RWPE2 (cell line): Measurements from ENCODE around the gene COL4A2.

Experiments
- ATAC-seq: fragments of 200-7000 bp; cut with Tn5 transposase; 3 replicates; pipeline ENCODE4 v1.9.1; 2021; ENCODE audit warnings: low read depth
- DNase-seq: peaks from one replicate; pipeline ENCODE4 v3.0.0-alpha.2; 2020; ENCODE audit warnings: low spot score
- H3K27ac ChIP-seq: fragments of 450-650 bp; 2 replicates; pipeline ENCODE4 v1.5.1; 2017; ENCODE audit warnings: mild to moderate bottlenecking; ENCODE audit not compliant: poor library complexity, severe bottlenecking
- H3K27me3 ChIP-seq: fragments of 250-450 bp; sonication (Bioruptor Pico); 2 replicates; pipeline ENCODE4 v1.5.1; 2021; ENCODE audit warnings: mild to moderate bottlenecking, moderate library complexity; ENCODE audit not compliant: insufficient read depth, poor library complexity, severe bottlenecking
- H3K36me3 ChIP-seq: fragments of 250-450 bp; sonication (Bioruptor Pico); 2 replicates; pipeline ENCODE4 v1.5.1; 2020; ENCODE audit warnings: low read depth, mild to moderate bottlenecking, moderate library complexity
- H3K4me1 ChIP-seq: fragments of 250-450 bp; sonication (Bioruptor Pico); 2 replicates; pipeline ENCODE4 v1.5.1; 2021; ENCODE audit warnings: mild to moderate bottlenecking, moderate library complexity; ENCODE audit not compliant: insufficient read depth, poor library complexity, severe bottlenecking
- H3K4me3 ChIP-seq: fragments of 250-450 bp; sonication (Bioruptor Pico); 2 replicates; pipeline ENCODE4 v1.5.1; 2021; ENCODE audit warnings: mild to moderate bottlenecking, moderate library complexity; ENCODE audit not compliant: severe bottlenecking
- H3K9me3 ChIP-seq: fragments of 250-450 bp; sonication (Bioruptor Pico); 2 replicates; pipeline ENCODE4 v1.5.1; 2021; ENCODE audit warnings: mild to moderate bottlenecking, moderate library complexity; ENCODE audit not compliant: severe bottlenecking
- TF ChIP-seq, protein P1 (sequence below): fragments of 450-650 bp; IDR thresholded peaks from one replicate; pipeline ENCODE4 v1.5.1; 2017; ENCODE audit warnings: mild to moderate bottlenecking, moderate library complexity; ENCODE audit not compliant: poor library complexity, severe bottlenecking

The COL4A2 gene

DNA sequence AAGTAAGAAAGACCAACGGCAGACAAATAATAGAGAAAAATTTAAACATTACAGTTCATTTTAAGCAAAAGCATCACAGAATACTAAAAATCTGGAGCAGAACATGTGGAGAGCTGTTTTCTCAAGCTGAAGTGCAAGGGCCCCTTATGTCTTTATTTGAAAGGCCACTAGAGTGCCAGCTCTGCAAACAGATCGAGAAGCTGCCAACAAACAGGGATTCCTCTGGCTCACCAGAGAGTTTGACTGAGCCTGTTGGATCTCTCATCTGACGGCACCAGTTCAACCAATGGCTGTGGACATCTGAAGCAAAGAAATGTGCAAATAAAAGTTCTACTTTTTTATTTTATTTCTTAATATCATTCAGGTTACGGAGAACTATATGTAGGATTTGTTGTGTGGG, 119.7 kb downstream of the COL4A2 start:
- Histone ChIP-seq H3K4me3 (no peak overlapping the region), H3K9me3 (no peaks in the 10 kb centered on the region), H3K27ac (no peak overlapping the region), H3K4me1 (peaks cover 10% of the 10 kb centered on the region), H3K36me3 (peaks cover 74% of the 10 kb centered on the region), H3K27me3 (no peaks in the 10 kb centered on the region)
- DNase-seq, result no peak
- ATAC-seq, result no peak
- TF ChIP-seq, protein P1, sequence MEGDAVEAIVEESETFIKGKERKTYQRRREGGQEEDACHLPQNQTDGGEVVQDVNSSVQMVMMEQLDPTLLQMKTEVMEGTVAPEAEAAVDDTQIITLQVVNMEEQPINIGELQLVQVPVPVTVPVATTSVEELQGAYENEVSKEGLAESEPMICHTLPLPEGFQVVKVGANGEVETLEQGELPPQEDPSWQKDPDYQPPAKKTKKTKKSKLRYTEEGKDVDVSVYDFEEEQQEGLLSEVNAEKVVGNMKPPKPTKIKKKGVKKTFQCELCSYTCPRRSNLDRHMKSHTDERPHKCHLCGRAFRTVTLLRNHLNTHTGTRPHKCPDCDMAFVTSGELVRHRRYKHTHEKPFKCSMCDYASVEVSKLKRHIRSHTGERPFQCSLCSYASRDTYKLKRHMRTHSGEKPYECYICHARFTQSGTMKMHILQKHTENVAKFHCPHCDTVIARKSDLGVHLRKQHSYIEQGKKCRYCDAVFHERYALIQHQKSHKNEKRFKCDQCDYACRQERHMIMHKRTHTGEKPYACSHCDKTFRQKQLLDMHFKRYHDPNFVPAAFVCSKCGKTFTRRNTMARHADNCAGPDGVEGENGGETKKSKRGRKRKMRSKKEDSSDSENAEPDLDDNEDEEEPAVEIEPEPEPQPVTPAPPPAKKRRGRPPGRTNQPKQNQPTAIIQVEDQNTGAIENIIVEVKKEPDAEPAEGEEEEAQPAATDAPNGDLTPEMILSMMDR, result no peak

DNA sequence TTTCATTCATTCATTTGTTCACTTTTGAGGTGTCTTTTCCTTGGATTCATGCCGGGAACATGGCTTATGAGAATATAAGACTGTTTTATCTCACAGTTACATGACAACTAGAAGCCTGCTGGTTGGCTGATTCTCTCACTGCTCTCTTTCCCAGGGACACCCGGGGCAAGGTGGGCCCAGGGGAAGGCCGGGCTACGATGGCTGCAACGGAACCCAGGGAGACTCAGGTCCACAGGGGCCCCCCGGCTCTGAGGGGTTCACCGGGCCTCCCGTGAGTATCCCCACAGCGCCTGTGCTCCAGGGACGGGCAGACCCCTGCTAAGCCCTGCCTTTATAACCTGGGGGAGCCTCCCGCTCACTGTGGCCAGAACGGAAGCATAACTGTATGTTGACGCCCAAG, 121.2 kb downstream of the COL4A2 start:
- Histone ChIP-seq H3K27ac (no peak overlapping the region), H3K4me3 (no peak overlapping the region), H3K9me3 (no peaks in the 10 kb centered on the region), H3K27me3 (no peaks in the 10 kb centered on the region), H3K36me3 (peaks cover 87% of the 10 kb centered on the region), H3K4me1 (peaks cover 3% of the 10 kb centered on the region)
- TF ChIP-seq, protein P1, result no peak
- DNase-seq (no peak), ATAC-seq (no peak)

DNA sequence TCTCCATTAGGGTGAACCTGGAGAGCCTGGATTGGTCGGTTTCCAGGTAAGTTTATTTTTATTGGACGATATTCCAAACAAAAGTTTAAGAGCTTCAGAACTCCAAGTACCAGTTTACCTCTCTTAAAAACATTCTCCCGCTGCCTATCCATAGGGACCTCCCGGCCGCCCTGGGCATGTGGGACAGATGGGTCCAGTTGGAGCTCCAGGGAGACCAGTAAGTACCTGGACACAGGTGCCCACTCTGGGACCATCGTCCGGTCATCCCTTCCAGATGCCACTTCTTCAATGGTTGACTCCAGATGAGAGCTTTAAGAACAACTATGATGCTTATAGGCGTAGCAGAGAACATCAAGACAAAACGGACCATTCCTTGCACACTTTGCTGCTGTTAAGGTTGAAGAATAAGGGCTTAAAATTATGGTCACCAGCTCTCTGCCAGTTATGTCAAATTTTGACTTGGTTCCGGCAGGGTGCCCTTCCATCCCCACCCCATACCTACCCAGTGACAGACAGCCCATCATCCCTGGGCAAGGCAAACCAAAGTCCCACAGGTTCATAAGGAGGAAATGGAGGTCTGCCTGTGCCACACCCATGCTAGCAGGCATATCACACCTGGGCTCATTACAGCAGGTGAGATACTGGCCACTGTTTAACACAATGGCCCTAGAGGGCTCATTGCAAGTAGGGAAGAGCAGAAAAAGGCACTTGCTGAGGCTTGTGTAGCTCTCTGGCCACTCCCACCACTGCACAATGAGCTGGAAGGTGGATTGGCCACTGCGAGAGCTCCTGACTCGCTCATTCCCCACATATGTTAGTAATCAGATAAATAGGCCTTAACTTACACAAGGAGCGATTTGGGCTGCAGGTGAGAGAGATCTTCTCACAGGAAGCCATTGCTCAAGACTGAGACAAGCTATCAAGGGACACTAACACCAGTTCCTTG, 123.6 kb downstream of the COL4A2 start:
- H3K27ac ChIP-seq, result no peak overlapping the region
- no peaks in the 10 kb centered on the region for H3K4me1 ChIP-seq
- DNase-seq (no peak), ATAC-seq (peak; percentile 75)
- peaks cover 98% of the 10 kb centered on the region for H3K36me3 ChIP-seq
- no peaks in the 10 kb centered on the region for H3K9me3 ChIP-seq
- no peak overlapping the region for H3K4me3 ChIP-seq
- no peaks in the 10 kb centered on the region for H3K27me3 ChIP-seq
- TF ChIP-seq, protein P1, result no peak

DNA sequence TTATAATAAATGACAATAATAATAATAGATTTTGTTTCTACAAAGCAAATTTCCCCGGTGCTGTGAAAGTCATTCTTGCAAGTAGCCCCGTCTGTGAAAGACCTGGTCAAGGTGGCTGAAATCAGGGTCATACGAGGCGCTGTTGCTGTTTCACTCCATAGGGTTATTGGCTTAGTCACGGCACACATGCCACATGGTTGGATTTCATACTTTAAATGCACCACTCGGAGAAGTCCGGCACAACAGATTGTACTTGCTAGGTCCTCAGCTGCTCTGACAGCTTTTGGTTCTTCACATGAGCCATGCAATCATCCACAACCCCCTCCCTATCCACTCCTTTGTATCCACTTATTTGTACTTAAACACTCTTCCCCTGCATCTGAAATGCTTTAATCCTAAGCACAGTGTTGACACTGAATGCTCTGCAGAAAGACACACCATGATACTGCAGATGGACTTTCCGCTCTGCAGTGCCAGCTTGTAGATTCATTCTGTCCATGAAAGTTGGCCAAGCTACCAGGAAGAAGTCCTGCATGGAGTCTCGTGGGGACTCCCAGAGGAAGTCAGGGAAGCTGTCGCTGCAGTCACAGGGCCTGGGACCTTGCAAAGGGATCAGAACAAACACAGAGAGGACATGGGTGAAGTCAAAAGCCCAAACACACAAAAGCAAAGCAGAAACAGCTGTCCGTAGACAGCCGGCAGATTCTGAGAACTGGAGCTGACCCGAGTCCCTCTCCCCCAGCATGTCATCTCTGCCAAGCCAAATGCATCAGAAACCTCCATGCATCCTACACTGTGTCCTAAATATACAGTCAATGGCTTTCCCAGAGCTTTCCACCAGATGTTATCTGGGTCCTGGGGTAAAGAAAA, 124.6 kb downstream of the COL4A2 start:
- no peak overlapping the region for H3K27ac ChIP-seq
- DNase-seq (no peak), ATAC-seq (no peak)
- no peaks in the 10 kb centered on the region for H3K27me3 ChIP-seq
- no peaks in the 10 kb centered on the region for H3K9me3 ChIP-seq
- H3K4me1 ChIP-seq, result no peaks in the 10 kb centered on the region
- no peak overlapping the region for H3K4me3 ChIP-seq
- TF ChIP-seq, protein P1, result no peak
- peaks cover 98% of the 10 kb centered on the region for H3K36me3 ChIP-seq
